Eye (tissue), 1 donor: Measurements from ENCODE around the gene SORCS2.

Experiments
- DNase-seq: peaks from one replicate; pipeline ENCODE4 v3.0.0-alpha.2; 2015

SORCS2 gene

GRCh38 chr4:7661066-7661748, 468.9 kb downstream of the SORCS2 start:
- DNase-seq = no peak

- DNase-seq = no peak
Observed at GRCh38 chr4:7661846-7662506, 469.6 kb downstream of the SORCS2 start.

GRCh38 chr4:7662507-7662846, 470.1 kb downstream of the SORCS2 start:
- DNase-seq = no peak

GRCh38 chr4:7663075-7663541, 470.8 kb downstream of the SORCS2 start:
- no peak for DNase-seq

GRCh38 chr4:7664106-7664505, 471.8 kb downstream of the SORCS2 start:
- no peak for DNase-seq

- no peak for DNase-seq
Observed at GRCh38 chr4:7665321-7665720, 473.0 kb downstream of the SORCS2 start.

GRCh38 chr4:7666011-7666410, 473.7 kb downstream of the SORCS2 start:
- no peak for DNase-seq

GRCh38 chr4:7666744-7667143, 474.4 kb downstream of the SORCS2 start:
- no peak for DNase-seq

- DNase-seq = no peak
Observed at GRCh38 chr4:7668271-7668670, 475.9 kb downstream of the SORCS2 start.

GRCh38 chr4:7668826-7669225, 476.5 kb downstream of the SORCS2 start:
- DNase-seq = no peak

- no peak for DNase-seq
Observed at GRCh38 chr4:7672601-7673000, 480.3 kb downstream of the SORCS2 start.

- DNase-seq = no peak
Observed at GRCh38 chr4:7673121-7673520, 480.8 kb downstream of the SORCS2 start.

GRCh38 chr4:7674706-7675105, 482.4 kb downstream of the SORCS2 start:
- no peak for DNase-seq

GRCh38 chr4:7675136-7675535, 482.8 kb downstream of the SORCS2 start:
- no peak for DNase-seq

GRCh38 chr4:7675612-7676320, 483.4 kb downstream of the SORCS2 start:
- no peak for DNase-seq

GRCh38 chr4:7676398-7676922, 484.1 kb downstream of the SORCS2 start:
- DNase-seq = no peak

- DNase-seq = no peak
Observed at GRCh38 chr4:7677086-7677485, 484.7 kb downstream of the SORCS2 start.

- DNase-seq = peak; percentile 17
Observed at GRCh38 chr4:7677799-7678301, 485.5 kb downstream of the SORCS2 start.

- no peak for DNase-seq
Observed at GRCh38 chr4:7678318-7678852, 486.0 kb downstream of the SORCS2 start.

GRCh38 chr4:7679406-7680040, 487.2 kb downstream of the SORCS2 start:
- no peak for DNase-seq

GRCh38 chr4:7680106-7680505, 487.8 kb downstream of the SORCS2 start:
- DNase-seq = no peak

- no peak for DNase-seq
Observed at GRCh38 chr4:7680731-7681130, 488.4 kb downstream of the SORCS2 start.
